SKM-1 (cell line): ENCODE measurements around the gene SMG1.

ENCODE experiments used
- DNase-seq: peaks from one replicate; lab custom pipeline; 2025; ENCODE audit not compliant: unreplicated experiment; lab: John Stamatoyannopoulos, UW

Gene SMG1

GRCh38 chr16:18853694-18854093 is 72.5 kb downstream of the SMG1 start:
- DNase-seq: no peak

GRCh38 chr16:18852647-18853046 is 73.6 kb downstream of the SMG1 start:
- no peak for DNase-seq

DNA sequence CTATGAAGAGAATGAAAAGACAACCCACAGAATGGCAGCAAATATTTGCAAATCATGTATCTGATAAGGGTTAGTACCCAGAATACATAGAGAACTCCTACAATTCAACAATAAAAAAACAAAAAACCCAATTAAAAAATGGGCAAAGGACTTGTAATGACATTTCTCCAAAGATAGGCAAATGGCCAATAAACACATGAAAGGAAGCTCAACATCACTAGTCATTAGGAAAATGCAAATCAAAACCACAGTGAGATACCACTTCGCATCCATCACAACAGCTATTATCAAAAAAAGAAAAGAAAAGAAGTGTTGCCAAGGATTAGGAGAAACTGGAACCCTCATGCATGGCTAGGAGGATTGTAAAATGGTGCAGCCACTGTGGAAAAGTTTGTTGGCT is 79.8 kb downstream of the SMG1 start:
- no peak for DNase-seq

DNA sequence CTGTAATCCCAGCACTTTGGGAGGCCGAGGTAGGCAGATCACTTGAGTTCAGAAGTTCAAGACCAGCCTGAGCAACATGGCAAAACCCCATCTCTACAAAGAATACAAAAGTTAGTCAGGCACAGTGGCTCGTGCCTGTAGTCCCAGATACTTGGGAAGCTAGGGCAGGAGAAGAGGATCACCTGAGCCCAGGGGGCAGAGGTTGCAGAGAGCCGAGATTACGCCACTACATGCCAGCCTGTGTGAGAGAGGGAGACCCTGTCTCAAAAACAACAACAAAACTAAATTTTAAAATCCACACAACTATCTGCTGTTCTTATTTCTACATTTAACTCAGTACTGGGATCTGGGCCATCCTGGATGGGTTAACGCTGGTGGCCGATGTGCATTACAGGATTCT is 83.6 kb downstream of the SMG1 start:
- no peak for DNase-seq

GRCh38 chr16:18841833-18842525 is 84.2 kb downstream of the SMG1 start:
- DNase-seq: no peak

DNA sequence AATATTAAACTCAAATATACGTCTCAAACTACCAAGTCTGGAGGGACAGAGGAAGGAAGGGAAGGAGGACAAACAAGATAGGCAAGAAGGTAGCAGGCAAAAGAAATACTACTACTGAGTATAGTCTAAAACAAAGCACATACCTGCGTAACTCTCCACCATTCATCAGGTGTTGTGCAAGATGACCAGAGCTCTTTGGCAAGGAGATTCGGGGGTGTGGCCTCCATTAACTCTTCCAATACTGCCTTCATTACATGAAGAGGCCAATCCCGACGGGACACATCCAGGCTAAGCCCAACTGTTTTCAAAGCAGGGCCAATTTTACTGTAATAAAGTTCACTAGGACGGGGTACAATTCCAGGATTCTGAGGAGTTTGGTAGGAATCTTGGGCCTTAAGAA is 86.7 kb downstream of the SMG1 start:
- DNase-seq: no peak

DNA sequence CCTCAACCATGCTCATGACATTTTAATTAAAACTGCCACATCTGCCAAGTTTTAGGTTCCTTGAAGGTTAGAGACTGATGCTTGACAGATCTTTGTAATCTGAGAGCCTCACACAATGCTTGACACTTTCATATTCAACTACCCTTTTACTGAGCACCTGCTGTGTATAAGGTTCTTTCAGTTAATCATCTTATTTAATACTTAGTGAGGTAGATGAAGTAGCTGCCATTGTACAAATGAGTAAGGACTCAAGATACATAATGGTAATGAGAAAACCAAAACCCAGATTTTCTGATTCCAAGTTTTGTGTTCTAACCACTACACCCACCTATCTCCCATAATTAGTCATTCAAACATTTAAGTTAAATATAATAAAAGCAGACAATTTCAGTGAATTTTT is 89.5 kb downstream of the SMG1 start:
- DNase-seq: no peak

GRCh38 chr16:18834864-18835263 is 91.3 kb downstream of the SMG1 start:
- no peak for DNase-seq

DNA sequence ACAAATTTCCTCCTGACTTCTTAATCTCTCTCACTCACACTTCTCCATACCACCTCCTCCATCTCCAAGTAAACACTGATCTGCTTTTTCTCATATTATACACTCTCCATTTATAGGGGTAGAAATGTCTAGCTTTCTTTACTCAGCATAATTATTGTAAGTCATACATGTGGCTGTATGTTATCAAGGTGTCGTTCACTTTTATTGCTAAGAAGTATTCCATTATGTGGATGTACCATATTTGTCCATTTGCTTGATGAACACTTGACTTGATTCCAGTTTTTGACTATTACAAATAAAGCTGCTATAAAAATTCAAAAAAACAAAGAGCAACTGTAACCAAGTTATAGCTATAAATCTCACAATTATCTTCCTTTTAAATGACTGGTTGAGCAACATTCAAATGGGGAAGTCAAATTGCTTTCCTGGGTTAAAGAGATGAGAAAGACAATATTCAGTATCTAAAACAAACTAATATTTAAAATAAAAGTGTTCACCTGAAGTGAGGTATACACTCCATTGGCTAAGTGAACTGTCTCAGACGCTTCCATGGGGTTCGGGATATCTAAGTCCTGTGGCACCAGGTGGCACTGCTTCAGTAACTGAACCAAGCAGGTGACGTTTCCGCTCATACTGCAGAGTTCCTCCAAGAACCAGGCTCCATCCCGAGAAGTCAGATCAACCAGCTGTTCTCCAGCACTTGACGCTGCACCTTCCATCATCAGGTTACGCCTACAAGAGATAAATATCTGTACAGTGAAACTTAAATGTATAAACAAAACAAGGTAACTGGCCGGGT is 92.3 kb downstream of the SMG1 start:
- no peak for DNase-seq

DNA sequence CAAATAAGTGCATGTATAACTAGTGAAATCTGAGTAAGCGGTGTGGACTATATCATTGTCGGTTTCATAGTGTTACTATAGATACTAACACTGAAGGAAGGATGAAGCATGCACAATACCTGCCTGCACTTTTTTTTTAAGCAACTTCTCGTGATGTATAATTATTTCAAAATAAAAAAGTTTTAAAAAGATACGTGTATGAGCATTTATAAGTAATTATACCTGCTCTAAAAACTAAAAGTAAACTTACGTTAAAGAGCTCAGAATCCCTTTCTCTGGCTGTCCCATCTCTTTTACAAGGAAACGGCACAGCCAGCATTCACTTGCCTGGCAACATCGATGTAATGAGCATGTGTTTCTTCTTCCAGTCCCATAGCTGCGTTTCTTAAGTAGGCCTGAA is 93.6 kb downstream of the SMG1 start:
- no peak for DNase-seq

DNA sequence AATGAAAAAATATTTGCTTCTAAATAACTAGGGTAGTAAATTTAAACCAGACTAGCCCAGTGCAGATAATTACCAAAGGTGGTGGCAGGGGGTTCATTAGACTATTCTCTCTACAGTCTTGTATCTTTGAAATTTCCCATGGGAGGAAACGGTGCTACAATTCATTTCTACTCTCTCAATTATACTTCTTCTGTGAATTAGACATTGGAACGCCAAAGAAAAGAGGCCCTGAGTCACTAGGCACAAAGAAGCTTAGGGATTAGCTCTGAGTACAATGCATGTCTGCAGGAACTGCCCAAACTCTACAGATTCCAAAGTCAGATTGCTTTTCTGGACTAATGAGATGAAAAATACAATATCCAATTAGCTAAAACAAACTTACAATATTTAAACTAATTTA is 94.2 kb downstream of the SMG1 start:
- no peak for DNase-seq

DNA sequence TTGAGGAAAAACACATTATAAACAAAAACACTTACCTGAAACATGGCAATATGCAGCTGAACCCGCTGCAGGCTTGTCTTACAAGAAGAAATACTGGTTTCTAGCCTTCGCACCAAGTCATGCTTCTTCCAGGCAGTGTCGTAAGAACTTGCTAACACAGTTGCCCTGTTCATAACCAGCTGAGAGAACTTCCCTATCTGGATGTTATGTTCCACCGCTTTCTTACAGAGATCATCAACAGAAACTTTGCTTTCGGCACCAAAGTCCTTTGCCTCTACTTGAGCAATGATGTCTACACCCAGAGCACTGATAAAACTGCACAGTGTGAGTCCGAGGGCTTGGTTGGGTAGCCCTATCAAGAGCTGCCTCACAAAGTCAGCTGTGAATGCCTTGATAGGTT is 97.0 kb downstream of the SMG1 start:
- DNase-seq: no peak

- DNase-seq: no peak
Observed at GRCh38 chr16:18827890-18828289, 98.3 kb downstream of the SMG1 start.

- no peak for DNase-seq
Observed at GRCh38 chr16:18816286-18816685, 109.9 kb downstream of the SMG1 start.

- DNase-seq: no peak
Observed at GRCh38 chr16:18811925-18812324, 114.3 kb downstream of the SMG1 start.

GRCh38 chr16:18809165-18809564 is 117.0 kb downstream of the SMG1 start:
- no peak for DNase-seq

GRCh38 chr16:18805257-18805773 is 120.9 kb downstream of the SMG1 start:
- no peak for DNase-seq

DNA sequence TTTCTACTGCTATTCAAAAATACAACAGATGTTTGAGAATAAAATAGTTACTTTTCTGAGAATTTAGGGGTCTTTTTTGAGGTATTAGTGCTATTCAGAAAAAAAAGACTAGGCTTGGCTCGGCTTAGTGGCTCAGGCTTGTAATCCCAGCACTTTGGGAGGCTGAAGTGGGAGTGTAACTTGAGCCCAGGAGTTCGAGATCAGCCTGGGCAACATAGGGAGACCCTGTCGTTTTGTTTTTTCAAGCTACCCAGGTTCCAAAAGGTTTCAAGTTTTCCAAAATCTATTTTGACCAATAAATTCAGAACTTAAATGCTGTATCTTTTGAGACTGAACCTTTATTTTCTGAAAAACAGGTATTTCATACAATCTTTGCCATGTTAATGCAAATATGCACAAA is 121.7 kb downstream of the SMG1 start:
- DNase-seq: no peak

GRCh38 chr16:18803569-18804462 is 122.4 kb downstream of the SMG1 start:
- DNase-seq: no peak

DNA sequence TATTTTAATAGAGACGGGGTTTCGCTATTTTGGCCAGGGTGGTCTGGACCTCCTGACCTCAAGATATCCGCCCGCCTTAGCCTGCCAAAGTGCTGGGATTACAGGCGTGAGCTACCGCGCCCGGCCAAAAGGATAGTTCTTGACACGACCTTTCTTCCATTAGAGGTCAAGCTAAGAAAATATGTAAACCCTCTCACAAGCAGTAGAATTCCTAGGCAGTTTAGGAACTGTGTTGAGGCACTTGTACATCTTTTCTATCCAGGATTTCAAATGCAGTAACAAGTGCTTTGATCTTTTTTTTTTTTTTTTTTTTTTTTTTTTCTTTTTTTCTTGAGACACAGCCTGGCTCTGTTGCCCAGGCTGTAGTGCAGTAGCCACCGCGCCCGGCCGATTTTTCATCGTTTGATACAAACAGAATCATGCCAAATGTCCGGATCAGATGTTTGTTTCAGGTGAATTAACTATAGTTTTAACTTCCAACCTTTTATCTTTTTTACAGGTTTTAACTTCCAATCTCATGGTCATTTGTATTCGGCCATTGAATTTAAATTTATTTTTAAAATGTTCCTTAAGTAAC is 123.4 kb downstream of the SMG1 start:
- DNase-seq: no peak
